ENCODE results near the gene CYP8B1. TPM values are rescaled to one million over a fixed set of nuclear protein-coding genes. Genes with fewer than 3 reads are reported as not detected.
A peak's percentile ranks its signal among the peaks of the same experiment; 100 is the strongest.

CYP8B1 gene
- total and polyA plus RNA-seq, 2 of the 13 experiments (the other 11 are each of a cell fraction or from before 2014, with no cell fraction given), result 0.58 to 2.0 TPM

- TF ChIP-seq ZNF776 (CRISPR knock-in tag; IDR thresholded peaks at IDR 0.05), result peak; percentile 81
- TF ChIP-seq ISL2 (CRISPR knock-in tag; IDR thresholded peaks at IDR 0.05), result peak; percentile 63
- TF ChIP-seq BCL6 (CRISPR knock-in tag; IDR thresholded peaks at IDR 0.05), result peak; percentile 79
- TF ChIP-seq SP1 (IDR thresholded peaks at IDR 0.05), result no peak
- 0 out of 2 replicates have a peak, but pooled peaks have one; percentile 23 for TF ChIP-seq SP1 (CRISPR knock-in tag; IDR thresholded peaks at IDR 0.05)
- TF ChIP-seq HNF1B (CRISPR knock-in tag; IDR thresholded peaks at IDR 0.05), result peak; percentile 79
- no peak for TF ChIP-seq RBM22 (optimal IDR thresholded peaks at IDR 0.05; ENCODE audit: low read length)
- 0 out of 2 replicates have a peak, but pooled peaks have one; percentile 71 for TF ChIP-seq ZNF256 (CRISPR knock-in tag; conservative IDR thresholded peaks at IDR 0.05)
- TF ChIP-seq, protein P1, sequence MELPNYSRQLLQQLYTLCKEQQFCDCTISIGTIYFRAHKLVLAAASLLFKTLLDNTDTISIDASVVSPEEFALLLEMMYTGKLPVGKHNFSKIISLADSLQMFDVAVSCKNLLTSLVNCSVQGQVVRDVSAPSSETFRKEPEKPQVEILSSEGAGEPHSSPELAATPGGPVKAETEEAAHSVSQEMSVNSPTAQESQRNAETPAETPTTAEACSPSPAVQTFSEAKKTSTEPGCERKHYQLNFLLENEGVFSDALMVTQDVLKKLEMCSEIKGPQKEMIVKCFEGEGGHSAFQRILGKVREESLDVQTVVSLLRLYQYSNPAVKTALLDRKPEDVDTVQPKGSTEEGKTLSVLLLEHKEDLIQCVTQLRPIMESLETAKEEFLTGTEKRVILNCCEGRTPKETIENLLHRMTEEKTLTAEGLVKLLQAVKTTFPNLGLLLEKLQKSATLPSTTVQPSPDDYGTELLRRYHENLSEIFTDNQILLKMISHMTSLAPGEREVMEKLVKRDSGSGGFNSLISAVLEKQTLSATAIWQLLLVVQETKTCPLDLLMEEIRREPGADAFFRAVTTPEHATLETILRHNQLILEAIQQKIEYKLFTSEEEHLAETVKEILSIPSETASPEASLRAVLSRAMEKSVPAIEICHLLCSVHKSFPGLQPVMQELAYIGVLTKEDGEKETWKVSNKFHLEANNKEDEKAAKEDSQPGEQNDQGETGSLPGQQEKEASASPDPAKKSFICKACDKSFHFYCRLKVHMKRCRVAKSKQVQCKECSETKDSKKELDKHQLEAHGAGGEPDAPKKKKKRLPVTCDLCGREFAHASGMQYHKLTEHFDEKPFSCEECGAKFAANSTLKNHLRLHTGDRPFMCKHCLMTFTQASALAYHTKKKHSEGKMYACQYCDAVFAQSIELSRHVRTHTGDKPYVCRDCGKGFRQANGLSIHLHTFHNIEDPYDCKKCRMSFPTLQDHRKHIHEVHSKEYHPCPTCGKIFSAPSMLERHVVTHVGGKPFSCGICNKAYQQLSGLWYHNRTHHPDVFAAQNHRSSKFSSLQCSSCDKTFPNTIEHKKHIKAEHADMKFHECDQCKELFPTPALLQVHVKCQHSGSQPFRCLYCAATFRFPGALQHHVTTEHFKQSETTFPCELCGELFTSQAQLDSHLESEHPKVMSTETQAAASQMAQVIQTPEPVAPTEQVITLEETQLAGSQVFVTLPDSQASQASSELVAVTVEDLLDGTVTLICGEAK (IDR thresholded peaks at IDR 0.05), result no peak
- TF ChIP-seq, protein P1 (CRISPR knock-in tag; IDR thresholded peaks at IDR 0.05), result peak; percentile 80
- peak; percentile 20; the same call in 1 of the 2 replicates for TF ChIP-seq ZNF124 (CRISPR knock-in tag; IDR thresholded peaks at IDR 0.05)
- TF ChIP-seq, protein P2, sequence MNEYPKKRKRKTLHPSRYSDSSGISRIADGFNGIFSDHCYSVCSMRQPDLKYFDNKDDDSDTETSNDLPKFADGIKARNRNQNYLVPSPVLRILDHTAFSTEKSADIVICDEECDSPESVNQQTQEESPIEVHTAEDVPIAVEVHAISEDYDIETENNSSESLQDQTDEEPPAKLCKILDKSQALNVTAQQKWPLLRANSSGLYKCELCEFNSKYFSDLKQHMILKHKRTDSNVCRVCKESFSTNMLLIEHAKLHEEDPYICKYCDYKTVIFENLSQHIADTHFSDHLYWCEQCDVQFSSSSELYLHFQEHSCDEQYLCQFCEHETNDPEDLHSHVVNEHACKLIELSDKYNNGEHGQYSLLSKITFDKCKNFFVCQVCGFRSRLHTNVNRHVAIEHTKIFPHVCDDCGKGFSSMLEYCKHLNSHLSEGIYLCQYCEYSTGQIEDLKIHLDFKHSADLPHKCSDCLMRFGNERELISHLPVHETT (CRISPR knock-in tag; conservative IDR thresholded peaks at IDR 0.05), result no peak
- no peak for TF ChIP-seq PAWR (CRISPR knock-in tag; IDR thresholded peaks at IDR 0.05; ENCODE audit: borderline replicate concordance)
- TF ChIP-seq, protein P3, sequence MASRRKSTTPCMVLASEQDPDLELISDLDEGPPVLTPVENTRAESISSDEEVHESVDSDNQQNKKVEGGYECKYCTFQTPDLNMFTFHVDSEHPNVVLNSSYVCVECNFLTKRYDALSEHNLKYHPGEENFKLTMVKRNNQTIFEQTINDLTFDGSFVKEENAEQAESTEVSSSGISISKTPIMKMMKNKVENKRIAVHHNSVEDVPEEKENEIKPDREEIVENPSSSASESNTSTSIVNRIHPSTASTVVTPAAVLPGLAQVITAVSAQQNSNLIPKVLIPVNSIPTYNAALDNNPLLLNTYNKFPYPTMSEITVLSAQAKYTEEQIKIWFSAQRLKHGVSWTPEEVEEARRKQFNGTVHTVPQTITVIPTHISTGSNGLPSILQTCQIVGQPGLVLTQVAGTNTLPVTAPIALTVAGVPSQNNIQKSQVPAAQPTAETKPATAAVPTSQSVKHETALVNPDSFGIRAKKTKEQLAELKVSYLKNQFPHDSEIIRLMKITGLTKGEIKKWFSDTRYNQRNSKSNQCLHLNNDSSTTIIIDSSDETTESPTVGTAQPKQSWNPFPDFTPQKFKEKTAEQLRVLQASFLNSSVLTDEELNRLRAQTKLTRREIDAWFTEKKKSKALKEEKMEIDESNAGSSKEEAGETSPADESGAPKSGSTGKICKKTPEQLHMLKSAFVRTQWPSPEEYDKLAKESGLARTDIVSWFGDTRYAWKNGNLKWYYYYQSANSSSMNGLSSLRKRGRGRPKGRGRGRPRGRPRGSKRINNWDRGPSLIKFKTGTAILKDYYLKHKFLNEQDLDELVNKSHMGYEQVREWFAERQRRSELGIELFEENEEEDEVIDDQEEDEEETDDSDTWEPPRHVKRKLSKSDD (CRISPR knock-in tag; IDR thresholded peaks at IDR 0.05; ENCODE audit: low read depth), result peak; percentile 87
- peak; percentile 89 for TF ChIP-seq ZBTB38 (CRISPR knock-in tag; IDR thresholded peaks at IDR 0.05)
Observed at GRCh38 chr3:42875325-42876151, at the start of gene CYP8B1 (continued).

Data from HepG2 (cell line).